Articular chondrocyte of knee joint (primary cell): ENCODE measurements around the gene TESK1. TPM values are rescaled to one million over a fixed set of nuclear protein-coding genes. Genes with fewer than 3 reads are reported as not detected.

Source experiments
- small RNA-seq: library from RNA; depleted of rRNA; stranded (forward); fragments of <200 nt; gene quantifications from one replicate; pipeline ENCODE3, GENCODE V24; 2012
- total RNA-seq: library from RNA; depleted of rRNA; stranded (reverse); fragments of >200 nt; gene quantifications from 2 replicates; pipeline ENCODE4 v1.2.3, GENCODE V29; 2012

TESK1 gene
- 12.5 and 18.9 TPM in 2 replicates for total RNA-seq

GRCh38 chr9:35604578-35605350 lies at the start of gene TESK1:
Gene TESK1, plus strand, starts transcription at chr9:35605262. Its CDS starts 358 bp downstream, at chr9:35605620.

GRCh38 chr9:35618325-35618727 lies 13.3 kb downstream of the TESK1 start, which contains the start of gene CD72:
Gene CD72, minus strand, starts transcription at chr9:35618413. Its CDS starts 110 bp downstream, at chr9:35618303.

GRCh38 chr9:35650341-35651158 lies 45.5 kb downstream of the TESK1 start, which contains the start of gene SIT1:
Gene SIT1, minus strand, starts transcription at chr9:35650931. Its CDS starts 78 bp downstream, at chr9:35650853.

GRCh38 chr9:35657546-35658136 lies 52.6 kb downstream of the TESK1 start, which contains the start of gene RMRP:
Gene RMRP, minus strand, starts transcription at chr9:35658019.

GRCh38 chr9:35658137-35658967 lies 53.3 kb downstream of the TESK1 start, which contains the start of gene CCDC107:
Gene CCDC107, plus strand, starts transcription at chr9:35658292. Its CDS starts 88 bp downstream, at chr9:35658380.

Small RNA genes lying within 50 kb of the gene (small RNA-seq; reads per million reads assigned to genes)
- gene MIR4667 (not detected), gene RMRP (not detected), gene RPS29P17 (not detected)

Other genes with a start within 250 kb of the TESK1 start
- 26.3 and 27.2 TPM in 2 replicates for gene RUSC2, start 115.2 kb upstream of the TESK1 start, total RNA-seq
- gene CD72, start 13.2 kb downstream of the TESK1 start, total RNA-seq = 2.7 and 2.8 TPM in 2 replicates
- 0.39 and 0.43 TPM in 2 replicates for gene SIT1, start 45.7 kb downstream of the TESK1 start, total RNA-seq
- gene RMRP, start 52.8 kb downstream of the TESK1 start, total RNA-seq = 17,926 and 21,117 TPM in 2 replicates
- gene CCDC107, start 53.0 kb downstream of the TESK1 start, total RNA-seq = 9.9 and 14.6 TPM in 2 replicates
- gene ARHGEF39, start 59.9 kb downstream of the TESK1 start, total RNA-seq = 0.39 and 5.5 TPM in 2 replicates
- 0.86 and 2.2 TPM in 2 replicates for gene CA9, start 68.7 kb downstream of the TESK1 start, total RNA-seq
- 755 and 824 TPM in 2 replicates for gene TPM2, start 84.7 kb downstream of the TESK1 start, total RNA-seq
- 275 and 305 TPM in 2 replicates for gene TLN1, start 126.9 kb downstream of the TESK1 start, total RNA-seq
- 62.1 and 68.7 TPM in 2 replicates for gene CREB3, start 127.4 kb downstream of the TESK1 start, total RNA-seq
- gene GBA2, start 144.0 kb downstream of the TESK1 start, total RNA-seq = 25.0 and 31.8 TPM in 2 replicates
- 20.2 and 22.1 TPM in 2 replicates for gene RGP1, start 144.0 kb downstream of the TESK1 start, total RNA-seq
- gene MSMP, start 149.0 kb downstream of the TESK1 start, total RNA-seq = 1.4 and 11.6 TPM in 2 replicates
- gene NPR2, start 186.3 kb downstream of the TESK1 start, total RNA-seq = 29.2 and 38.3 TPM in 2 replicates
- gene SPAG8, start 207.0 kb downstream of the TESK1 start, total RNA-seq = 0.52 and 1.2 TPM in 2 replicates
- gene HINT2, start 209.8 kb downstream of the TESK1 start, total RNA-seq = 15.3 and 19.1 TPM in 2 replicates
- not detected in 2 replicates for gene FAM221B, start 223.5 kb downstream of the TESK1 start, total RNA-seq
- 4.4 and 4.5 TPM in 2 replicates for gene TMEM8B, start 224.0 kb downstream of the TESK1 start, total RNA-seq